Gastrocnemius medialis (tissue), 4 donors: ENCODE data around the gene KCTD5. TPM values are rescaled to one million over a fixed set of nuclear protein-coding genes. Genes with fewer than 3 reads are reported as not detected.

Experiments used
- ATAC-seq, 2 donors: fragments of 150-250 bp; one replicate each; pipeline ENCODE4 v1.9.1; 2016
- DNase-seq, 2 donors: peaks; one replicate each; pipeline ENCODE4 v3.0.0-alpha.2; 2019
- H3K27ac ChIP-seq, 4 donors: fragments of 200-600 bp; sonication (generic); 1 replicate in 1 of 4; 2 replicates in 3 of 4; pipeline ENCODE4 v1.5.1; 2016 to 2018; ENCODE audit warnings: mild to moderate bottlenecking in 2 of 4, moderate library complexity in 1 of 4
- H3K27me3 ChIP-seq, 3 donors: fragments of 200-600 bp; sonication (generic) in 2 of 3; 1 replicate in 1 of 3; 2 replicates in 2 of 3; pipeline versions ENCODE4 v1.5.1 to v1.6.0; 2016 to 2019; ENCODE audit warnings: mild to moderate bottlenecking in 1 of 3, moderate library complexity in 1 of 3
- H3K36me3 ChIP-seq, 2 donors: fragments of 200-600 bp; sonication (generic) in 1 of 2; one replicate each; pipeline ENCODE4 v1.5.1; 2017 to 2018
- H3K4me1 ChIP-seq, 2 donors: fragments of 200-600 bp; sonication (generic) in 1 of 2; one replicate each; pipeline ENCODE4 v1.5.1; 2016 to 2017; ENCODE audit warnings: mild to moderate bottlenecking in 2 of 2
- H3K4me3 ChIP-seq, 4 donors: fragments of 200-600 bp; sonication (generic) in 3 of 4; 1 replicate in 1 of 4; 2 replicates in 3 of 4; pipeline ENCODE4 v1.5.1; 2016 to 2019; ENCODE audit warnings: mild to moderate bottlenecking in 2 of 4
- H3K9me3 ChIP-seq, 3 donors: fragments of 200-600 bp; sonication (generic) in 2 of 3; 1 replicate in 1 of 3; 2 replicates in 2 of 3; pipeline ENCODE4 v1.5.1; 2016 to 2019
- CTCF ChIP-seq, 5 experiments: fragments of 450-650 bp in 3 of 5; fragments of 200-600 bp in 2 of 5; sonication (generic) in 2 of 5; IDR thresholded peaks in 4 of 5; conservative IDR thresholded peaks in 1 of 5; 1 replicate in 4 of 5; 2 replicates in 1 of 5; pipeline ENCODE4 v1.5.1; 2016 to 2019; ENCODE audit warnings: antibody characterized with exemption in 5 of 5, mild to moderate bottlenecking in 3 of 5, moderate library complexity in 3 of 5
- POLR2A ChIP-seq, 2 donors: fragments of 450-650 bp; IDR thresholded peaks; one replicate each; pipeline ENCODE4 v1.6.1; 2017; ENCODE audit warnings: antibody characterized with exemption in 2 of 2, mild to moderate bottlenecking in 2 of 2, moderate library complexity in 2 of 2
- in situ Hi-C, 4 donors: fragments of 200-750 bp; cut with MboI; loops; one replicate each; pipeline versions ENCODE4 v1.15.0 to v1.8.0; 2017; ENCODE audit warnings: low sequenced_read_pairs in 4 of 4
- intact Hi-C: fragments of 100-400 bp; cut with DNase I; formaldehyde crosslinking; loops from one replicate; pipeline ENCODE4 v1.15.1; 2023; ENCODE audit warnings: low total_unique reads
- total RNA-seq, 4 donors: library from RNA; depleted of rRNA; stranded (reverse); fragments of >200 nt; gene quantifications; one replicate each; pipeline versions ENCODE4 v1.1.0 to v1.2.3, GENCODE V29; 2016

KCTD5 gene
- total RNA-seq, 4 donors from 2014 or later = 13.6 to 23.8 (median 14.7) TPM

GRCh38 chr16:2712063-2712441 lies 29.7 kb downstream of the KCTD5 start:
- in situ Hi-C loops = no loop called here
- peaks cover 0 to 29% of the 10 kb centered on the region in 2 donors for H3K36me3 ChIP-seq
- intact Hi-C loops = no loop called here

GRCh38 chr16:2712546-2712945 lies 30.2 kb downstream of the KCTD5 start:
- Histone ChIP-seq H3K27me3 (peaks cover 0 to 14% (median 5%) of the 10 kb centered on the region in 3 donors), H3K4me3 (no peak overlapping the region), H3K4me1 (no peaks in the 10 kb centered on the region), H3K36me3 (peaks cover 0 to 24% of the 10 kb centered on the region in 2 donors), H3K27ac (no peak overlapping the region), H3K9me3 (no peaks in the 10 kb centered on the region)
- DNase-seq (no peak), ATAC-seq (no peak)
- in situ Hi-C loops = no loop called here
- intact Hi-C loops = no loop called here
- no peak for TF ChIP-seq CTCF (IDR thresholded peaks at IDR 0.05 in 4 of 5, conservative IDR thresholded peaks at IDR 0.05 in 1 of 5)

More at GRCh38 chr16:2712063-2712441, 29.7 kb downstream of the KCTD5 start:
- ATAC-seq (no peak), DNase-seq (no peak)
- Histone ChIP-seq H3K27me3 (peaks cover 0 to 14% (median 5%) of the 10 kb centered on the region in 3 donors), H3K4me1 (no peaks in the 10 kb centered on the region), H3K9me3 (no peaks in the 10 kb centered on the region), H3K4me3 (no peak overlapping the region), H3K27ac (no peak overlapping the region)
- TF ChIP-seq POLR2A (IDR thresholded peaks at IDR 0.05) (no peak), CTCF (IDR thresholded peaks at IDR 0.05 in 4 of 5, conservative IDR thresholded peaks at IDR 0.05 in 1 of 5) (no peak)

GRCh38 chr16:2713523-2713922 lies 31.2 kb downstream of the KCTD5 start:
- Histone ChIP-seq H3K4me3 (no peak overlapping the region), H3K27me3 (peaks cover 0 to 14% (median 5%) of the 10 kb centered on the region in 3 donors), H3K36me3 (peaks cover 0 to 14% of the 10 kb centered on the region in 2 donors), H3K9me3 (no peaks in the 10 kb centered on the region), H3K27ac (no peak overlapping the region), H3K4me1 (no peaks in the 10 kb centered on the region)
- ATAC-seq (no peak), DNase-seq (no peak)
- TF ChIP-seq POLR2A (IDR thresholded peaks at IDR 0.05) (no peak), CTCF (IDR thresholded peaks at IDR 0.05 in 4 of 5, conservative IDR thresholded peaks at IDR 0.05 in 1 of 5) (no peak)
- in situ Hi-C loops = no loop called here
- intact Hi-C loops = no loop called here

GRCh38 chr16:2713985-2714774 lies 31.9 kb downstream of the KCTD5 start:
- peaks cover 0 to 6% of the 10 kb centered on the region in 2 donors for H3K4me1 ChIP-seq
- ATAC-seq = no peak
- no peak overlapping the region for H3K27ac ChIP-seq
- no peak for DNase-seq
- H3K4me3 ChIP-seq = no peak overlapping the region
- H3K27me3 ChIP-seq = peaks cover 0 to 14% (median 5%) of the 10 kb centered on the region in 3 donors
- peaks cover 0 to 8% of the 10 kb centered on the region in 2 donors for H3K36me3 ChIP-seq
- TF ChIP-seq CTCF (IDR thresholded peaks at IDR 0.05 in 4 of 5, conservative IDR thresholded peaks at IDR 0.05 in 1 of 5) (no peak), POLR2A (IDR thresholded peaks at IDR 0.05) (no peak)
- in situ Hi-C loops (no loop called here), intact Hi-C loops (no loop called here)
- no peaks in the 10 kb centered on the region for H3K9me3 ChIP-seq
